ENCODE measurements around the gene LDLRAP1.

The LDLRAP1 gene

DNA sequence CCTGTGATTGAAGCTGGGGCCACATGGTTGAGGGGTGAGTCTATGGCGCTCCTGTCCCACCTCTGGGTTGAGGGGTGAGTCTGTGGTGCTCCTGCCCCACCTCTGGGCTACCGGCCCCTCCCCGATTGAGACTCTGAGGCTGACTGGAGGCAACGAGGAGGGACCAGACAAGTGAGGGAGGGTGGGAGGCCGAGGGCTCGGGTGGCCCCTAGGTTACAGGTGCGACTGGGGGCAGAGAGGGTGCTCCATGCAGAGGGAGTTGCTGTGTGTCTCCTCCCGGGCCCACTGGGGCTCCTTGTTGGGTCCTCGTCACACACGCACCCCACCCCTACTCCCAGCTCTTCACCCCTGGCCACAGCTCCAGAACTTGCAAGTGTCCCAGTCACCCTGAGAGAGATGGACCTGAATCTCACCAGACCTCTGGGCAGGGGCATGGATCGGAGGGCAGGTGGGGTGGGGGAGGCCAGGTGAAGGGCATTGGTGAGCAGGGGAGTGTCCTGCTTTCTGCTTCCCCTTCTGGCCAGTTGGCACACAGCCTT, 12.8 kb downstream of the LDLRAP1 start:
- TF ChIP-seq, protein P1, sequence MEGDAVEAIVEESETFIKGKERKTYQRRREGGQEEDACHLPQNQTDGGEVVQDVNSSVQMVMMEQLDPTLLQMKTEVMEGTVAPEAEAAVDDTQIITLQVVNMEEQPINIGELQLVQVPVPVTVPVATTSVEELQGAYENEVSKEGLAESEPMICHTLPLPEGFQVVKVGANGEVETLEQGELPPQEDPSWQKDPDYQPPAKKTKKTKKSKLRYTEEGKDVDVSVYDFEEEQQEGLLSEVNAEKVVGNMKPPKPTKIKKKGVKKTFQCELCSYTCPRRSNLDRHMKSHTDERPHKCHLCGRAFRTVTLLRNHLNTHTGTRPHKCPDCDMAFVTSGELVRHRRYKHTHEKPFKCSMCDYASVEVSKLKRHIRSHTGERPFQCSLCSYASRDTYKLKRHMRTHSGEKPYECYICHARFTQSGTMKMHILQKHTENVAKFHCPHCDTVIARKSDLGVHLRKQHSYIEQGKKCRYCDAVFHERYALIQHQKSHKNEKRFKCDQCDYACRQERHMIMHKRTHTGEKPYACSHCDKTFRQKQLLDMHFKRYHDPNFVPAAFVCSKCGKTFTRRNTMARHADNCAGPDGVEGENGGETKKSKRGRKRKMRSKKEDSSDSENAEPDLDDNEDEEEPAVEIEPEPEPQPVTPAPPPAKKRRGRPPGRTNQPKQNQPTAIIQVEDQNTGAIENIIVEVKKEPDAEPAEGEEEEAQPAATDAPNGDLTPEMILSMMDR (IDR thresholded peaks at IDR 0.05; ENCODE audit: control insufficient read depth, insufficient read depth, low read depth, low read length, missing control alignments) = no peak

DNA sequence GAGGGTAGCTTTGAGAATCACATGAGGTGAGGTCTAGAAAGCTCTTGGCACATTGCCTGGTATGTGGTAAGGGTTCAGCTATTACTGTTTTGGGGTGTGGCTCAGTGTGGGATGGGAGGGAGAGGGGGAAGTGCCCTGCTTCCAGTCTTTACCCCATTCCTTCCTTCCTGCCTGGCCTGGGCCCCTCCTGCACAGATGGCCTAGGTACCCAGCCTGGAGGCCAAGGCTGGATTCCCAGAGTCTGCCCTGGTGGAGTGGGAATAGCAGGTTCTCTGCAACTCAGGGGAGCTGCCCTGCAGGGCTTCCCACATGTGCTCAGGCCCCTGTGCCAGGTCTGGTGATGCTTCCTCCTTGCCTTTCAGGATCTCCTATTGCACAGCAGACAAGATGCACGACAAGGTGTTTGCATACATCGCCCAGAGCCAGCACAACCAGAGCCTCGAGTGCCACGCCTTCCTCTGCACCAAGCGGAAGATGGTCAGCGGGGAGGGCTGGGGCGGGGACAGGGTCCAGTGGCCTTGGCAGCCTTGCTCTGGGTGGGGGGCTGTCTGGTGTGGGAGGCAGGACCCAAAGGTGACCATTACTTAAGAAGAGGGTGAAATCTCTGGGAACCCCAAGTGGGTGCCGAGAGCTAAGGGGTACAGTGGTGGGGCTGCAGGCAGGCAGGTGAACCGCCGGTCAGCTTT, 13.5 kb downstream of the LDLRAP1 start:
- TF ChIP-seq, protein P1 (IDR thresholded peaks at IDR 0.05; ENCODE audit: control insufficient read depth, insufficient read depth, low read depth, low read length, missing control alignments) = no peak
- H3K4me3 ChIP-seq (ENCODE audit: control insufficient read depth, low read depth, low read length) = no peak overlapping the region
- DNase-seq (ENCODE audit: low read depth) = no peak

More for the DNA sequence above, 12.8 kb downstream of the LDLRAP1 start:
- no peak overlapping the region for H3K4me3 ChIP-seq (ENCODE audit: control insufficient read depth, low read depth, low read length)
- no peak for DNase-seq (ENCODE audit: low read depth)

DNA sequence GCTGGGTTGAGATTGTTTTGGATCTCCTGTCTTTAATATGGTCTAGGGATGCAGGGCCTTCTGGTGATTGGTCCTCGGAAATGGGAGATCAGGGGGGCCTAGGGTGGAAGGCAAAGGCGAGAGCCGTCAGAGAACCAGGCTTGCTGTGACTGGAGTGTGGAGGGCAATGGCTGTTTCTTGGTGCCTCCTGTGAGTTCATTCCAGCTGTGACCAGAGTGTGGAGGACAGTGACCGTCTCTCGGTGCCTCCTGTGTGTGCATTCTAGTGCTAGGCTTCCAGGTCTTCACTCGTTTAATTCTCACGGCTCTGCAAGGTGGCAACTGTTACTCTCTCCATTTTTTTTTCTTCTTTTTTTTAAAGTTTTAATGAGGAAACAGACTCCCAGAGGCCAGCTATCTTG, 14.1 kb downstream of the LDLRAP1 start:
- no peak overlapping the region for H3K4me3 ChIP-seq (ENCODE audit: control insufficient read depth, low read depth, low read length)
- DNase-seq (ENCODE audit: low read depth) = no peak
- TF ChIP-seq, protein P1 (IDR thresholded peaks at IDR 0.05; ENCODE audit: control insufficient read depth, insufficient read depth, low read depth, low read length, missing control alignments) = no peak

DNA sequence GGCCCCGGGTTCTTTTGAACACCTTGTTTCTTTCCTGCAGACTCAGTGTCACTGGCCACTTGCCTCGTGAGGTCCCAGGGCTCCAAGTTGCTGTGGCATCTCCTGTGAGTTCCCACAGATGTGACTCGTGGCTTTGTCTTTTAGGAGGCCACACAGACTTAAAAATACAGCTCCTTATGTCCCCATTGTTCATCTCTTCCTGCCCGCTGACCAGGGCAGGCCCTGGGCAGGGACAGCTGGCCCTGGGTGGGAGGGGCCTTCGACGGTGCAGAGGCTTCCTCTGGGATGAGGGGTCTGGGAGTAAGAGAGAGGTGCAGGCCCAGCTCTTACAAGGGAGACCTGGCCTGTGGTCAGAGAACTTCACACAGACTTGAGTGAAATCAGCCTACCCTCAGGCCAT, 15.6 kb downstream of the LDLRAP1 start:
- DNase-seq (ENCODE audit: low read depth) = no peak
- H3K4me3 ChIP-seq (ENCODE audit: control insufficient read depth, low read depth, low read length) = no peak overlapping the region
- TF ChIP-seq, protein P1 (IDR thresholded peaks at IDR 0.05; ENCODE audit: control insufficient read depth, insufficient read depth, low read depth, low read length, missing control alignments) = no peak

DNA sequence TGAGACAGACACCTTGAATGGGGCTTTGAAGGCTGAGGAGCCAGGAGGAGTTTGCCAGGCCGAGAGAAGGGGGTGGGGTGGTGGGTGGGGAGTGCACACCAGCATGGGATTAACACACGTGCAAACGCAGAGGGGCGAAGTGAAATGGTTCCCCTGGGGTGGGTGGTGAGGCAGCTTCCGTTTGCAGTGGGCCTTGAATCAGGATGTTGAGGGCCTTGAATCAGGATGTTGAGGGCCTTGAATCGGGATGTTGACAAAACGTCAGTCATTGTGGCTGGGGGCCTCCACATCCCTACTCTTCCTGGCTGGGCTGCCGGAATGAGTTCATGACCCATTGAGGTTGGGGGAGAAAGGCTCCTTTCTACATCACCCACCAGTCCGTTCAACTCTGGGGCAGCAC, 16.6 kb downstream of the LDLRAP1 start:
- no peak overlapping the region for H3K4me3 ChIP-seq (ENCODE audit: control insufficient read depth, low read depth, low read length)
- TF ChIP-seq, protein P1 (IDR thresholded peaks at IDR 0.05; ENCODE audit: control insufficient read depth, insufficient read depth, low read depth, low read length, missing control alignments) = no peak
- DNase-seq (ENCODE audit: low read depth) = no peak

DNA sequence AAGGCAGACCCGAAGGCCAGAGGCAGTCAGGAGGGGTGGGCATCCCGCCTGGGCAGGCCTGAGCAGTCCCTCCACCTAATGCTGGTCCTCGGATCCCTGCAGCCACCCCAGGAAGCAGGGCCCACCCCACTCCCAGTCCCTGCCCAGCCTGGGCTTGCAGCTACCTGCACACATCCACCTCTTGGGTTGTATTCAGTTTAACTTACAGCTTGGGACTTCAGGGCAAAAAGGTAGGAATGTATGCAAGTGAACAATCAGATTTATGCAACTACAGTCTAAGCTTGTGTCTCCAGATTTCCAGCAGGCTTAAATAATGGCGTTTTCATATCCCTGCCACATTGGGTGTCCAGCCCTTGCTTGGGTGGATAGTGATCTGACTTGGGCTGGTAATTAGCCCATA, 17.4 kb downstream of the LDLRAP1 start:
- TF ChIP-seq, protein P1 (IDR thresholded peaks at IDR 0.05; ENCODE audit: control insufficient read depth, insufficient read depth, low read depth, low read length, missing control alignments) = no peak
- H3K4me3 ChIP-seq (ENCODE audit: control insufficient read depth, low read depth, low read length) = no peak overlapping the region
- DNase-seq (ENCODE audit: low read depth) = no peak

All from AG09309 (cell line).